HepG2 (cell line): ENCODE results near the gene INHA. TPM values are rescaled to one million over a fixed set of nuclear protein-coding genes. Genes with fewer than 3 reads are reported as not detected.

Experiments
- CC2D1A ChIP-seq: sonication (generic); formaldehyde crosslinking; IDR thresholded peaks from 2 replicates; pipeline ENCODE4 v1.8.1; 2023; ENCODE audit warnings: mild to moderate bottlenecking, missing genetic modification reagents
- GZF1 ChIP-seq: sonication (generic); formaldehyde crosslinking; IDR thresholded peaks from 2 replicates; pipeline ENCODE4 v1.5.1; 2020; ENCODE audit warnings: mild to moderate bottlenecking, missing genetic modification reagents
- HMGXB4 ChIP-seq, 2 experiments: sonication (generic) in 1 of 2; formaldehyde crosslinking in 1 of 2; IDR thresholded peaks; 2 replicates each; pipeline versions ENCODE4 v1.4.0 to v1.6.1; 2018 to 2020; ENCODE audit warnings: missing genetic modification reagents in 2 of 2, borderline replicate concordance in 1 of 2, low read depth in 1 of 2, mild to moderate bottlenecking in 1 of 2, missing biosample characterization in 1 of 2
- HOXD1 ChIP-seq: sonication (generic); formaldehyde crosslinking; IDR thresholded peaks from 2 replicates; pipeline ENCODE4 v1.5.0; 2020; ENCODE audit warnings: missing genetic modification reagents
- KLF9 ChIP-seq: IDR thresholded peaks from 2 replicates; pipeline ENCODE4 v1.6.1; 2016; ENCODE audit warnings: low read depth
- MAFK ChIP-seq, 2 experiments: IDR thresholded peaks in 1 of 2; conservative IDR thresholded peaks in 1 of 2; 2 replicates each; pipeline ENCODE4 v1.6.1; 2011; ENCODE audit warnings: improper control_type of control experiment in 2 of 2, low read length in 2 of 2
- NAIF1 ChIP-seq: sonication (generic); formaldehyde crosslinking; IDR thresholded peaks from 2 replicates; pipeline ENCODE4 v1.5.0; 2020; ENCODE audit warnings: mild to moderate bottlenecking, missing genetic modification reagents, borderline replicate concordance
- NR2F1 ChIP-seq, 2 experiments: fragments of 450-650 bp in 1 of 2; formaldehyde crosslinking in 1 of 2; IDR thresholded peaks; 2 replicates each; pipeline versions ENCODE4 v1.5.0 to v1.6.1; 2016 to 2020; ENCODE audit warnings: mild to moderate bottlenecking in 1 of 2, missing compliant biosample characterization in 1 of 2, missing genetic modification reagents in 1 of 2, moderate library complexity in 1 of 2
- NR3C1 ChIP-seq: sonication (generic); formaldehyde crosslinking; IDR thresholded peaks from 2 replicates; pipeline ENCODE4 v1.4.0; 2020; ENCODE audit warnings: missing genetic modification reagents
- PHF8 ChIP-seq: sonication (generic); formaldehyde crosslinking; IDR thresholded peaks from 2 replicates; pipeline ENCODE4 v1.5.0; 2020; ENCODE audit warnings: missing genetic modification reagents
- PRDM10 ChIP-seq: sonication (generic); formaldehyde crosslinking; IDR thresholded peaks from 2 replicates; pipeline ENCODE4 v1.4.0; 2020; ENCODE audit warnings: low read depth, missing genetic modification reagents
- SATB2 ChIP-seq: sonication (generic); formaldehyde crosslinking; IDR thresholded peaks from 2 replicates; pipeline ENCODE4 v1.5.0; 2020; ENCODE audit warnings: missing genetic modification reagents
- ZBTB1 ChIP-seq: sonication (generic); formaldehyde crosslinking; IDR thresholded peaks from 2 replicates; pipeline ENCODE4 v1.4.0; 2020; ENCODE audit warnings: missing genetic modification reagents, borderline replicate concordance
- ZBTB3 ChIP-seq: sonication (generic); formaldehyde crosslinking; IDR thresholded peaks from 2 replicates; pipeline ENCODE4 v1.4.0; 2020; ENCODE audit warnings: low read depth, mild to moderate bottlenecking, moderate library complexity, missing genetic modification reagents, borderline replicate concordance
- ZNF234 ChIP-seq: sonication (generic); formaldehyde crosslinking; conservative IDR thresholded peaks from 2 replicates; pipeline ENCODE4 v1.5.1; 2020; ENCODE audit warnings: mild to moderate bottlenecking, missing genetic modification reagents
- ZNF326 ChIP-seq: sonication (generic); formaldehyde crosslinking; IDR thresholded peaks from 2 replicates; pipeline ENCODE4 v1.4.0; 2020; ENCODE audit warnings: missing genetic modification reagents, borderline replicate concordance
- ZNF335 ChIP-seq: sonication (generic); formaldehyde crosslinking; IDR thresholded peaks from 2 replicates; pipeline ENCODE4 v1.4.0; 2020; ENCODE audit warnings: missing genetic modification reagents
- ZNF34 ChIP-seq: sonication (generic); formaldehyde crosslinking; IDR thresholded peaks from 2 replicates; pipeline ENCODE4 v1.4.0; 2020; ENCODE audit warnings: mild to moderate bottlenecking, missing genetic modification reagents, borderline replicate concordance
- polyA plus RNA-seq, 8 experiments: library from polyadenylated mRNA; depleted of rRNA in 3 of 8; stranded (reverse) in 7 of 8; unstranded in 1 of 8; fragments of >200 nt; fragmentation: Illumina TruSeq in 4 of 8; extraction: Trizol in 4 of 8; gene quantifications; 2 replicates each; pipeline versions ENCODE4 v1.2.1 to v1.2.3, GENCODE V29; 2011 to 2016; ENCODE audit warnings: low read depth in 4 of 8, missing spikeins in 1 of 8, mixed read lengths in 1 of 8; ENCODE audit not compliant: insufficient read depth in 1 of 8
- total RNA-seq, 5 experiments: library from RNA; depleted of rRNA; stranded (reverse); fragments of >200 nt; fragmentation: Illumina TruSeq; extraction: Trizol; gene quantifications; 2 replicates each; pipeline ENCODE4 v1.2.3, GENCODE V29; 2016; ENCODE audit warnings: low read depth in 1 of 5
- TF ChIP-seq, protein P1 (sequence below): sonication (generic); formaldehyde crosslinking; IDR thresholded peaks from 2 replicates; pipeline ENCODE4 v1.9.0; 2022; ENCODE audit warnings: missing genetic modification reagents, mild to moderate bottlenecking, borderline replicate concordance
- TF ChIP-seq, protein P2 (sequence below): sonication (generic); formaldehyde crosslinking; IDR thresholded peaks from 2 replicates; pipeline ENCODE4 v1.8.1; 2023; ENCODE audit warnings: mild to moderate bottlenecking, missing genetic modification reagents, borderline replicate concordance
- TF ChIP-seq, protein P3 (sequence below): sonication (generic); formaldehyde crosslinking; conservative IDR thresholded peaks from 2 replicates; pipeline ENCODE4 v1.4.0; 2020; ENCODE audit warnings: missing genetic modification reagents

The INHA gene
- total and polyA plus RNA-seq, 2 of the 13 experiments (the other 11 are each of a cell fraction or from before 2014, with no cell fraction given) = 4.1 to 15.2 TPM

DNA sequence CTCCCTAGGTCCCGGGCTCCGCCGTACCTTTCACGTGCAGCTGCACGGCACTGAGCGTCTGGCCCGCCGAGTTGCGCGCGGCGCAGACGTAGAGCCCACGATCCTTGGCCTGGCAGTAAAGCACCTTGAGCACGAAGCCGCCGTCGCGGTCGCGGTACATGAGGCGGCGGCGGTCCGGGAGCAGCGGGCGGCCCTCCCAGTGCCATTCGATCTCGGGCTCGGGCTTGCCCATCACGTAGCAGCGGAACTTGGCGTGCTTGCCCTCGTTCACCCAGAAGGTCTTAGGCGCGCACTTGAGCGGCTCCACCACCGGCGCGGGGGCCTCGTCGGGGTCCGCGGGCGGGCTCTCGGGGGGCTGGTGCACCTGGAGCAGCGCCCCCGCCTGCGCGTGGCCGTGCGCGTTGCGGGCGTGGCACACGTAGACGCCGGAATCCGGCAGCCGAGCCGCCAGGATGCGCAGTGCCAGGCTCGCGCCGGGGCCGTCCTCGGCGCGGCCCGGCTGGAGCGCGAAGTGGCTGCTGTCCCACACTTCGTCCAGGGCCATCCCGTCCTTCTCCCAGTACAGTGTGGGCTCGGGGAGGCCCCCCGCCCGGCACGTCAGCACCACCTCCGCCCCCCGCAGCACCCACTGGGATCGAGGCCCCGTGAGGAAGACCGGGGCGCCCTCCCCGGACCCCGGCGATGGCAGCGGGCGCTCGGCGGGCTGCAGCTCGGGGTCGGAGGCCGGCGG lies 1.8 kb upstream of the INHA start (continued):
- no peak; the same call in 1 of the 2 replicates for TF ChIP-seq PHF8
- TF ChIP-seq ZNF326 = no peak
- no peak for TF ChIP-seq CC2D1A
- TF ChIP-seq ZNF34 (CRISPR knock-in tag) = no peak
- no peak for TF ChIP-seq ZNF335 (CRISPR knock-in tag)
- TF ChIP-seq SATB2 (CRISPR knock-in tag) = no peak
- TF ChIP-seq, protein P1, sequence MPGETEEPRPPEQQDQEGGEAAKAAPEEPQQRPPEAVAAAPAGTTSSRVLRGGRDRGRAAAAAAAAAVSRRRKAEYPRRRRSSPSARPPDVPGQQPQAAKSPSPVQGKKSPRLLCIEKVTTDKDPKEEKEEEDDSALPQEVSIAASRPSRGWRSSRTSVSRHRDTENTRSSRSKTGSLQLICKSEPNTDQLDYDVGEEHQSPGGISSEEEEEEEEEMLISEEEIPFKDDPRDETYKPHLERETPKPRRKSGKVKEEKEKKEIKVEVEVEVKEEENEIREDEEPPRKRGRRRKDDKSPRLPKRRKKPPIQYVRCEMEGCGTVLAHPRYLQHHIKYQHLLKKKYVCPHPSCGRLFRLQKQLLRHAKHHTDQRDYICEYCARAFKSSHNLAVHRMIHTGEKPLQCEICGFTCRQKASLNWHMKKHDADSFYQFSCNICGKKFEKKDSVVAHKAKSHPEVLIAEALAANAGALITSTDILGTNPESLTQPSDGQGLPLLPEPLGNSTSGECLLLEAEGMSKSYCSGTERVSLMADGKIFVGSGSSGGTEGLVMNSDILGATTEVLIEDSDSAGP = peak; percentile 73
- TF ChIP-seq GZF1 = no peak
- no peak for TF ChIP-seq KLF9 (CRISPR knock-in tag)
- peak; percentile 25 to 68; a peak in 3 of 4 replicates for TF ChIP-seq HMGXB4 (CRISPR knock-in tag; IDR thresholded peaks at IDR 0.05; ENCODE audit: borderline replicate concordance in 1 of 2, low read depth in 1 of 2)
- no peak for TF ChIP-seq ZNF234
- TF ChIP-seq, protein P2, sequence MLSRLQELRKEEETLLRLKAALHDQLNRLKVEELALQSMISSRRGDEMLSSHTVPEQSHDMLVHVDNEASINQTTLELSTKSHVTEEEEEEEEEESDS (CRISPR knock-in tag) = peak; percentile 73; the same call in 1 of the 2 replicates
- TF ChIP-seq HOXD1 (CRISPR knock-in tag) = no peak
- TF ChIP-seq ZBTB3 (CRISPR knock-in tag) = no peak
- TF ChIP-seq, protein P3, sequence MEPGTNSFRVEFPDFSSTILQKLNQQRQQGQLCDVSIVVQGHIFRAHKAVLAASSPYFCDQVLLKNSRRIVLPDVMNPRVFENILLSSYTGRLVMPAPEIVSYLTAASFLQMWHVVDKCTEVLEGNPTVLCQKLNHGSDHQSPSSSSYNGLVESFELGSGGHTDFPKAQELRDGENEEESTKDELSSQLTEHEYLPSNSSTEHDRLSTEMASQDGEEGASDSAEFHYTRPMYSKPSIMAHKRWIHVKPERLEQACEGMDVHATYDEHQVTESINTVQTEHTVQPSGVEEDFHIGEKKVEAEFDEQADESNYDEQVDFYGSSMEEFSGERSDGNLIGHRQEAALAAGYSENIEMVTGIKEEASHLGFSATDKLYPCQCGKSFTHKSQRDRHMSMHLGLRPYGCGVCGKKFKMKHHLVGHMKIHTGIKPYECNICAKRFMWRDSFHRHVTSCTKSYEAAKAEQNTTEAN = no peak
- no peak for TF ChIP-seq NAIF1 (CRISPR knock-in tag)
- no peak for TF ChIP-seq PRDM10
- TF ChIP-seq NR2F1 (CRISPR knock-in tag; IDR thresholded peaks at IDR 0.05) = no peak
- no peak for TF ChIP-seq NR3C1 (CRISPR knock-in tag)
- TF ChIP-seq ZBTB1 (CRISPR knock-in tag) = no peak
- TF ChIP-seq MAFK (conservative IDR thresholded peaks at IDR 0.05 in 1 of 2, IDR thresholded peaks at IDR 0.05 in 1 of 2; ENCODE audit: low read length in 2 of 2) = no peak
